ENCODE data around the gene RFC3. TPM values are rescaled to one million over a fixed set of nuclear protein-coding genes. Genes with fewer than 3 reads are reported as not detected.

Gene RFC3
- total RNA-seq, 4 donors from 2014 or later: 3.0 to 7.6 (median 4.0) TPM

- H3K27me3 ChIP-seq: no peaks in the 10 kb centered on the region
- no peak overlapping the region for H3K4me3 ChIP-seq
- no peak overlapping the region for H3K27ac ChIP-seq
- H3K36me3 ChIP-seq: peaks cover 0 to 17% of the 10 kb centered on the region in 2 donors
- ATAC-seq: no peak
- H3K4me1 ChIP-seq: no peaks in the 10 kb centered on the region
- WGBS, 2 donors (ENCODE audit: low coverage in 1 of 2): 60 to 73% methylated on average over 1 of the region's 1 CpG
- TF ChIP-seq EP300 (IDR thresholded peaks at IDR 0.05): no peak
- no peak for TF ChIP-seq POLR2AphosphoS5 (IDR thresholded peaks at IDR 0.05)
- no peak for TF ChIP-seq CTCF (IDR thresholded peaks at IDR 0.05)
- TF ChIP-seq POLR2A (IDR thresholded peaks at IDR 0.05): no peak
- H3K9me3 ChIP-seq: no peaks in the 10 kb centered on the region
Observed at GRCh38 chr13:33840402-33840801, 22.5 kb downstream of the RFC3 start.

- H3K36me3 ChIP-seq: peaks cover 0 to 11% of the 10 kb centered on the region in 2 donors
- no peak overlapping the region for H3K27ac ChIP-seq
- TF ChIP-seq EP300 (IDR thresholded peaks at IDR 0.05) (no peak), POLR2A (IDR thresholded peaks at IDR 0.05) (no peak)
- ATAC-seq: no peak
- H3K27me3 ChIP-seq: no peaks in the 10 kb centered on the region
- H3K9me3 ChIP-seq: no peaks in the 10 kb centered on the region
- H3K4me3 ChIP-seq: no peak overlapping the region
- 89 to 94% methylated on average over 3 to 4 of the region's 4 CpGs for WGBS, 2 donors (ENCODE audit: low coverage in 1 of 2)
- no peaks in the 10 kb centered on the region for H3K4me1 ChIP-seq
Observed at GRCh38 chr13:33842207-33842606, 24.3 kb downstream of the RFC3 start.

GRCh38 chr13:33842986-33843385 lies 25.0 kb downstream of the RFC3 start:
- H3K27me3 ChIP-seq: no peaks in the 10 kb centered on the region
- ATAC-seq: no peak

GRCh38 chr13:33845572-33846302 lies 27.8 kb downstream of the RFC3 start:
- Histone ChIP-seq H3K27me3 (no peaks in the 10 kb centered on the region), H3K4me1 (no peaks in the 10 kb centered on the region), H3K36me3 (peaks cover 0 to 22% of the 10 kb centered on the region in 2 donors), H3K4me3 (no peak overlapping the region), H3K9me3 (no peaks in the 10 kb centered on the region), H3K27ac (no peak overlapping the region)
- no peak for ATAC-seq
- TF ChIP-seq POLR2A (IDR thresholded peaks at IDR 0.05): no peak
- no peak for TF ChIP-seq EP300 (IDR thresholded peaks at IDR 0.05)
- no peak for TF ChIP-seq POLR2AphosphoS5 (IDR thresholded peaks at IDR 0.05)
- no peak for TF ChIP-seq CTCF (IDR thresholded peaks at IDR 0.05)

More at GRCh38 chr13:33842986-33843385, 25.0 kb downstream of the RFC3 start:
- Histone ChIP-seq H3K36me3 (peaks cover 0 to 15% of the 10 kb centered on the region in 2 donors), H3K4me1 (no peaks in the 10 kb centered on the region), H3K4me3 (no peak overlapping the region), H3K9me3 (no peaks in the 10 kb centered on the region), H3K27ac (no peak overlapping the region)
- no peak for TF ChIP-seq POLR2AphosphoS5 (IDR thresholded peaks at IDR 0.05)
- no peak for TF ChIP-seq POLR2A (IDR thresholded peaks at IDR 0.05)
- TF ChIP-seq EP300 (IDR thresholded peaks at IDR 0.05): no peak
- no peak for TF ChIP-seq CTCF (IDR thresholded peaks at IDR 0.05)

GRCh38 chr13:33846303-33847062 lies 28.5 kb downstream of the RFC3 start:
- TF ChIP-seq CTCF (IDR thresholded peaks at IDR 0.05): no peak
- TF ChIP-seq EP300 (IDR thresholded peaks at IDR 0.05): no peak
- TF ChIP-seq POLR2A (IDR thresholded peaks at IDR 0.05): no peak
- no peak for TF ChIP-seq POLR2AphosphoS5 (IDR thresholded peaks at IDR 0.05)
- H3K4me1 ChIP-seq: no peaks in the 10 kb centered on the region
- no peaks in the 10 kb centered on the region for H3K9me3 ChIP-seq
- WGBS, 2 donors (ENCODE audit: low coverage in 1 of 2): 95 to 100% methylated on average over 7 of the region's 10 CpGs
- no peak overlapping the region for H3K4me3 ChIP-seq
- no peak overlapping the region for H3K27ac ChIP-seq
- no peaks in the 10 kb centered on the region for H3K27me3 ChIP-seq
- H3K36me3 ChIP-seq: peaks cover 0 to 22% of the 10 kb centered on the region in 2 donors
- no peak for ATAC-seq
